NAMALWA (cell line): ENCODE data around the gene SYT1.

ENCODE experiments used
- DNase-seq: peaks from one replicate; pipeline ENCODE4 v3.0.0-alpha.2; 2015; ENCODE audit warnings: low spot score

The SYT1 gene

DNA sequence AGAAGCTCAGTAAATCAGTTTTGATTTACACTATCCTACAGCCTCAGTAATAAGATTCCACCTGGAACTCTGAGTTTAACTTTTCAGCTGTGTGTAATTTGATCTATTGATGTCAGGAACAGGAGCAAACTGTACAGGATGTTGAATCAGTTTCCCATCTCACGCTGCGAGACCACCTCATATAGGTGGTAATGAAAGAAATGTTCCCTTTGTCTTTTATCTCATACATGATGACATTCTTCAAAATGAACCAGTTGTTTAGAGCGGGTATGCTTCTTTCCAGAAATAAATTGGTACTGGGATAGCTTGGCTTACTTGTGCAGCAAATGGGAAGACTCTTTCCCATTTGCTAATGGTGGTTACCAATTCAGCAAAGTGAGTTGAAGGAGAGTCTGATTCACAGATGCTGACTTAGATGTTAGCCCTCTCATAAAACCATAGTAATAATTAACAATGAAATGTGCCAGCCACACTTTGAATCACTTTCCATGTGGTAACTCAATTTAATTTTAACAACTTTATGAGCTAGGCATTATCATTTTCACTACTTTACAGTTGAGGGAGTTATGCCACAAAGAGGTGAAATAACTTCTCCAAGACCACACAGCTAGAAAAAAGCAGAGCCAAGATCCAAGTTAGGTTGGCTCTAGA is 574.7 kb downstream of the SYT1 start:
- DNase-seq: no peak

- no peak for DNase-seq
These were observed 577.0 kb downstream of the SYT1 start for GRCh38 chr12:79441534-79441933.

- DNase-seq: no peak
These were observed 577.8 kb downstream of the SYT1 start for GRCh38 chr12:79442396-79442795.

DNA sequence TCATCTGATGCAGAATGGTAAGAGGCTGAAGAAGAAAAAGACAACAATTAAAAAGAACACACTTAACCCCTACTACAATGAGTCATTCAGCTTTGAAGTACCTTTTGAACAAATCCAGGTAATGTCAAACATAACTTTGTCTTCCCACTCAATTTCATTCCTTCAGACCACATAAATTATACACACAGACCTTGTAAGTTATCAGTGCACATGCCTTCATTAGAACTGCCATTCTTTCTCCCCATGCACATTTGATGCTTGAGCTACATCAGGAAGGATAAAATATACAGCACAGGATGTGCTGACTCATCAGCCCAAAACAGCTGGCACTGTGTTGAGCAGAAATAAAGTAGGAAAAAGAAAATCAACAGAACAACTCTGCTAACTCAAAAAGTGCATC is 579.5 kb downstream of the SYT1 start:
- DNase-seq: no peak

DNA sequence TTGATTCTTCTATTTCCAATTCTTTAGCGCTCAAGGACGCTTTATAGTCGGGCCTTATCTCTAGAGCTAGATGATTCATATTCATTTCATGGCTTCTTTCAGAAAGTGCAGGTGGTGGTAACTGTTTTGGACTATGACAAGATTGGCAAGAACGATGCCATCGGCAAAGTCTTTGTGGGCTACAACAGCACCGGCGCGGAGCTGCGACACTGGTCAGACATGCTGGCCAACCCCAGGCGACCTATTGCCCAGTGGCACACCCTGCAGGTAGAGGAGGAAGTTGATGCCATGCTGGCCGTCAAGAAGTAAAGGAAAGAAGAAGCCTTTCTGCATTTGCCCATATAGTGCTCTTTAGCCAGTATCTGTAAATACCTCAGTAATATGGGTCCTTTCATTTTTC is 584.2 kb downstream of the SYT1 start:
- DNase-seq: no peak

GRCh38 chr12:79451365-79451764 is 586.8 kb downstream of the SYT1 start:
- DNase-seq: no peak

DNA sequence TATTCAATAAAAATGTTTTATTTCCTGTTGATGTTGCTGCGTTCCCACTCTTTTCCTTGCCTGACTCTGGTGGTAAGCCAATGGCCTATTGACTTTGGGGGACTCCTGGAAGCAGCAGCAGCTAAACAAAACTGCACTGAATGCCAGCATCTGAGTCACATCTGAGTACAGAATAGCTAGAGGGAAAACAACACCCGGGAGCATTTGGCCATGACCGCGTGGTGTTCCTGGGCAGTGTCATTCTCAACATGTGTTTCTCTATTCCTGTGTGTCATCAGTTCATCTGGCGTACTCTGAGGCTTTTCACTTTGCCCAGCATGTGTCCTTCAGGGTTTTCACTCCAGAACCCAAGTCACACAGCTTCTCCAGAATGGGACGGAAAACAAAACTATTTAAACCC is 587.4 kb downstream of the SYT1 start:
- no peak for DNase-seq

DNA sequence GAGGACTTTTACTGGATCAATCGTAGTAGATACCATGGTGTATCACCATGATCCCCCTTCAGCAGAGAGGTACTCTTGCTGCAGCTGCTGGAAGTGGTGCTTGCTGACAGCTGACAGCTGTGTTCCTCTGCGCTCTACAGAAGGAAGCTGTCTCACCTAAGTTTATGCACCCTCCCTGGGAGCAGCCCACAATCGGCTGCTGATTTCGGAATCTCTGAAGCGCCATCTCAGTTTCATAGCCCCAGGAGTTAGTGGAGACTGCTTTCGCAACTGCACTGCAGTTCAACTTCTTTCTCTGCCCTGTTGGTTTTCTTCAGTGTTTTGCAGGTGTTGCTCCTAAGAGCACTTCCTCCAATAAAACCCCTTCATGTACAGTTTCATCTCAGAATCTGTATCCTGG is 588.3 kb downstream of the SYT1 start:
- no peak for DNase-seq

- DNase-seq: no peak
These were observed 589.2 kb downstream of the SYT1 start for GRCh38 chr12:79453820-79454219.

- DNase-seq: no peak
These were observed 589.8 kb downstream of the SYT1 start for GRCh38 chr12:79454338-79454843.

DNA sequence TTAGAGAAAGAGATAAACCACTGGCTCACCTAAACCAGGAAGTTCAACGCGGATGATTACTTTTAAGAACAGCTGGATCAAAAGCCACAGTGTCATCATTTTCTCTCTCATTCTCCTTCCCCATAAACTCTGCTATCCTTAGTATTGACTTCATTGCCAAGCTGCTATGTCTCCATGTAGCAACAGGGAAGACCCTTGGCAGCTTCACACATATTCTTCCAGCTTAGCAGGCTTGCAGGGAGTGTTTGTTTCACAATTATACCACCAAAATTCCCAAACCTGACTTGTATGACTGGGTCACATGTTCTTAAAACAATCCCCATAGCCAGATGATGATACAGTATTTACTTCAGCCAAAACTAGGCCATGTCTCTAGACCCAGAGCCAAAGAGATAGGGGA is 590.7 kb downstream of the SYT1 start:
- DNase-seq: no peak

DNA sequence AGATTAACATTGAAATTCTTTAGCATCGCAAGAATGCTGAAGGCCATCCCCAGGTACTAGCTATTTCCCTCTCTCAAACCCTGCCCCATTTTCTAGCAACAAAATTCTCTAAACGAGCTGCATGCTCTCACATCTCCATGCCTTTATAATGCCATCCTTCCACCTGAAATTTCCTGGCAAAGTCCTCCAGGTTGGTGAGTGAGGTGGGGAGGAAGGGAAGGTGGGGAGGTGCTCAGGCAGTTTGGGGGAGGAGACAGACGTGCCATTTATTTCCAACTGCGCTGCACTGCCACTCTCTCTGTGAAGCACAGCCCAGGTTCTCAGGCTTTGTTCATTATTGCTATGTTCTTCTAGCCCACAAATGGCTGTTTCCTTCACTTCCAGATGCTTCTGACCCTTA is 617.7 kb downstream of the SYT1 start:
- no peak for DNase-seq

- DNase-seq: no peak
These were observed 618.3 kb downstream of the SYT1 start for GRCh38 chr12:79482921-79483320.

DNA sequence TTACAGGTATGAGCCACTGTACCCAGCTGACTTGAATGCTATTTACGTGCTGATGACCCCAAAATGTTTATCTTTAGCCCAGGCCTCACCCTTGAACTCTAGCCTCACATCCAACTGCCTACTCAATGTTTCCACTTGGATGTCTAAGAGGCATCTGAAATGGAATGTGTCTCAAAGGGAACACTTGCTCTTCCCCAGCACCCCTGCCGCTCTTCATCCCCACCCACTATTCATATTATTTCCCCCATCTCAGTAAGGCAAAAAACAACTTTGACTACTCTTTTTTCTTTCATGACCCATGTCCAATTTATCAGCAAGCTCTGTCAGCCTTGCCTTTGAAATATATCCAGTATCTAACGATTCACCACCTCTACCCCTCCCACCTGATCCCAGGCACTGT is 621.6 kb downstream of the SYT1 start:
- no peak for DNase-seq

- no peak for DNase-seq
These were observed 623.0 kb downstream of the SYT1 start for GRCh38 chr12:79487386-79488110.
